Left ventricle myocardium inferior (tissue), 1 donor: Measurements from ENCODE around the gene GARIN1A. TPM values are rescaled to one million over a fixed set of nuclear protein-coding genes. Genes with fewer than 3 reads are reported as not detected.
"Not testable (repeated sequence)": the region's sequence is repeated elsewhere in the genome, so short reads cannot be mapped to it uniquely, and the experiment has no call there.

Experiments used
- DNase-seq: peaks from one replicate; pipeline ENCODE4 v3.0.0-alpha.2; 2020
- H3K27ac ChIP-seq: fragments of 200-600 bp; replicated peaks from 2 replicates; pipeline ENCODE4 v1.8.0; 2021
- H3K27me3 ChIP-seq: fragments of 200-600 bp; 2 replicates; pipeline ENCODE4 v1.8.0; 2021; ENCODE audit warnings: low read depth
- H3K36me3 ChIP-seq: fragments of 200-600 bp; 2 replicates; pipeline ENCODE4 v1.8.0; 2021
- H3K4me1 ChIP-seq: fragments of 200-600 bp; 2 replicates; pipeline ENCODE4 v1.8.0; 2021
- H3K4me3 ChIP-seq: fragments of 200-600 bp; 2 replicates; pipeline ENCODE4 v1.8.0; 2021; ENCODE audit warnings: mild to moderate bottlenecking, moderate library complexity
- H3K9me3 ChIP-seq: fragments of 200-600 bp; replicated peaks from 2 replicates; pipeline ENCODE4 v1.8.0; 2021
- CTCF ChIP-seq: fragments of 200-600 bp; IDR thresholded peaks from 2 replicates; pipeline ENCODE4 v1.8.0; 2021; ENCODE audit warnings: antibody characterized with exemption, mild to moderate bottlenecking, borderline replicate concordance
- intact Hi-C: fragments of 100-400 bp; cut with micrococcal nuclease; formaldehyde crosslinking; loops from one replicate; pipeline ENCODE4 v1.11.0; 2022
- long read RNA-seq: library from polyadenylated mRNA; unstranded; transcript quantifications from one replicate; pipeline ENCODE4 v2.0.0, GENCODE V29; 2021
- total RNA-seq: library from RNA; stranded (reverse); fragmentation: NEBNext Ultra II Directional; extraction: Animal tissue kit (Norgen Biotek cat#: 25700); gene quantifications from one replicate; pipeline ENCODE4 v1.2.1, GENCODE V29; 2021
- donor health status: DM: no; HTN: yes; CAD: no; lungs with severe emphysema.

The GARIN1A gene
- total RNA-seq, result 1.6 TPM
- long read RNA-seq, result 0 reads

GRCh38 chr7:128671992-128672391 lies at the start of gene GARIN1A:
Gene GARIN1A (plus strand): TSS chr7:128672292. CDS start chr7:128672398, 106 bp downstream.
- no peaks in the 10 kb centered on the region for H3K36me3 ChIP-seq
- no peak for TF ChIP-seq CTCF
- H3K27ac ChIP-seq, result no peak within 1 kb of the TSS
- no peak within 1 kb of the TSS for H3K4me3 ChIP-seq
- H3K27me3 ChIP-seq, result no peaks in the 10 kb centered on the region
- H3K9me3 ChIP-seq, result no peaks in the 10 kb centered on the region
- intact Hi-C loops, result no loop called here
- DNase-seq, result no peak
- H3K4me1 ChIP-seq, result peaks cover 3% of the 10 kb centered on the region

- intact Hi-C loops, DNase-seq, H3K4me1 ChIP-seq, H3K9me3 ChIP-seq, H3K27ac ChIP-seq, H3K27me3 ChIP-seq, H3K4me3 ChIP-seq: not testable (repeated sequence)
- H3K36me3 ChIP-seq, result peaks cover 91% of the 10 kb centered on the region
Observed at GRCh38 chr7:128627124-128627523, 45.0 kb upstream of the GARIN1A start.

GRCh38 chr7:128633915-128634314 lies 38.2 kb upstream of the GARIN1A start:
- H3K9me3 ChIP-seq, H3K4me3 ChIP-seq, DNase-seq, H3K27me3 ChIP-seq, H3K27ac ChIP-seq, intact Hi-C loops, H3K4me1 ChIP-seq: not testable (repeated sequence)
- peaks cover 68% of the 10 kb centered on the region for H3K36me3 ChIP-seq

GRCh38 chr7:128645206-128645605 lies 26.9 kb upstream of the GARIN1A start:
- peaks cover 39% of the 10 kb centered on the region for H3K36me3 ChIP-seq
- H3K27ac ChIP-seq, intact Hi-C loops: not testable (repeated sequence)

GRCh38 chr7:128645844-128646243 lies 26.2 kb upstream of the GARIN1A start:
- H3K9me3 ChIP-seq, DNase-seq, H3K27ac ChIP-seq, intact Hi-C loops, H3K4me1 ChIP-seq, H3K4me3 ChIP-seq, H3K27me3 ChIP-seq: not testable (repeated sequence)
- H3K36me3 ChIP-seq, result peaks cover 34% of the 10 kb centered on the region

More at GRCh38 chr7:128645206-128645605, 26.9 kb upstream of the GARIN1A start:
- not testable (repeated sequence) for DNase-seq, H3K4me3 ChIP-seq, H3K27me3 ChIP-seq, H3K4me1 ChIP-seq, H3K9me3 ChIP-seq

GRCh38 chr7:128646877-128647276 lies 25.2 kb upstream of the GARIN1A start:
- H3K9me3 ChIP-seq, H3K27me3 ChIP-seq, H3K27ac ChIP-seq, H3K4me1 ChIP-seq, intact Hi-C loops, DNase-seq, H3K4me3 ChIP-seq: not testable (repeated sequence)
- H3K36me3 ChIP-seq, result peaks cover 34% of the 10 kb centered on the region

- intact Hi-C loops, H3K9me3 ChIP-seq, H3K4me3 ChIP-seq, H3K27me3 ChIP-seq, H3K4me1 ChIP-seq, H3K27ac ChIP-seq, DNase-seq: not testable (repeated sequence)
- H3K36me3 ChIP-seq, result peaks cover 32% of the 10 kb centered on the region
Observed at GRCh38 chr7:128651096-128651495, 21.0 kb upstream of the GARIN1A start.

- peaks cover 28% of the 10 kb centered on the region for H3K36me3 ChIP-seq
- H3K27me3 ChIP-seq, H3K27ac ChIP-seq, intact Hi-C loops, DNase-seq, H3K9me3 ChIP-seq, H3K4me1 ChIP-seq, H3K4me3 ChIP-seq: not testable (repeated sequence)
Observed at GRCh38 chr7:128652606-128653005, 19.5 kb upstream of the GARIN1A start.

GRCh38 chr7:128653197-128653596 lies 18.9 kb upstream of the GARIN1A start:
- H3K9me3 ChIP-seq, H3K4me1 ChIP-seq, H3K27ac ChIP-seq, intact Hi-C loops, DNase-seq, H3K27me3 ChIP-seq, H3K4me3 ChIP-seq: not testable (repeated sequence)
- peaks cover 28% of the 10 kb centered on the region for H3K36me3 ChIP-seq

GRCh38 chr7:128654080-128654479 lies 18.0 kb upstream of the GARIN1A start:
- H3K4me1 ChIP-seq, H3K9me3 ChIP-seq, H3K4me3 ChIP-seq, DNase-seq, intact Hi-C loops, H3K27ac ChIP-seq, H3K27me3 ChIP-seq: not testable (repeated sequence)
- peaks cover 28% of the 10 kb centered on the region for H3K36me3 ChIP-seq

GRCh38 chr7:128654501-128654900 lies 17.6 kb upstream of the GARIN1A start:
- DNase-seq, intact Hi-C loops, H3K4me3 ChIP-seq, H3K9me3 ChIP-seq, H3K4me1 ChIP-seq, H3K27me3 ChIP-seq, H3K27ac ChIP-seq: not testable (repeated sequence)
- peaks cover 28% of the 10 kb centered on the region for H3K36me3 ChIP-seq

GRCh38 chr7:128658428-128658827 lies 13.7 kb upstream of the GARIN1A start:
- Histone ChIP-seq H3K9me3 (peaks cover 17% of the 10 kb centered on the region), H3K36me3 (peaks cover 19% of the 10 kb centered on the region)
- H3K4me3 ChIP-seq, H3K27me3 ChIP-seq, DNase-seq, H3K4me1 ChIP-seq, intact Hi-C loops, H3K27ac ChIP-seq: not testable (repeated sequence)
